Caco-2 (cell line): ENCODE results near the gene PRICKLE1. TPM values are rescaled to one million over a fixed set of nuclear protein-coding genes. Genes with fewer than 3 reads are reported as not detected.

Experiments used
- BruUV-seq: library from RNA; stranded (reverse); fragments of 400-500 nt; replicated peaks from 2 replicates; lab custom pipeline; 2021; lab: Mats Ljungman, UMichigan
- CTCF ChIA-PET: fragments of 300-600 bp; sonication (Branson Sonifier 250); formaldehyde crosslinking; loops from one replicate; lab custom pipeline; 2022; ENCODE audit warnings: antibody characterized with exemption; lab: Charles Lee
- POLR2A ChIA-PET: fragments of 300-600 bp; sonication (Branson Sonifier 250); formaldehyde crosslinking; loops from one replicate; lab custom pipeline; 2022; ENCODE audit warnings: antibody characterized with exemption; lab: Charles Lee
- DNase-seq, 2 experiments: peaks; one replicate each; pipeline versions ENCODE4 v3.0.0 to v3.0.0-alpha.2; 2020 to 2022
- H3K27me3 ChIP-seq: replicated peaks from 2 replicates; pipeline ENCODE4 v1.6.0; 2011; ENCODE audit warnings: low read length; ENCODE audit not compliant: control insufficient read depth, insufficient read depth
- H3K36me3 ChIP-seq: 2 replicates; pipeline ENCODE4 v1.5.1; 2011; ENCODE audit warnings: low read length; ENCODE audit not compliant: control insufficient read depth, insufficient read depth
- H3K4me1 ChIP-seq: fragments of 250-450 bp; sonication (Bioruptor Pico); 2 replicates; pipeline ENCODE4 v1.5.1; 2020; ENCODE audit warnings: mild to moderate bottlenecking
- H3K4me3 ChIP-seq: 2 replicates; pipeline ENCODE4 v1.5.1; 2011; ENCODE audit warnings: low read depth, mild to moderate bottlenecking, control low read depth, low read length
- H3K9me3 ChIP-seq: fragments of 250-450 bp; sonication (Bioruptor Pico); 2 replicates; pipeline ENCODE4 v1.5.1; 2020; ENCODE audit warnings: mild to moderate bottlenecking, moderate library complexity
- H3K27ac Mint-ChIP-seq: one replicate; pipeline ENCODE4 v1.8.0; 2022; ENCODE audit warnings: mixed read lengths; ENCODE audit not compliant: unreplicated experiment
- H3K27me3 Mint-ChIP-seq: one replicate; pipeline ENCODE4 v1.8.0; 2022; ENCODE audit warnings: mixed read lengths; ENCODE audit not compliant: insufficient read depth, unreplicated experiment
- H3K36me3 Mint-ChIP-seq: one replicate; pipeline ENCODE4 v1.8.0; 2022; ENCODE audit warnings: mild to moderate bottlenecking, mixed read lengths; ENCODE audit not compliant: insufficient read depth, unreplicated experiment
- H3K4me1 Mint-ChIP-seq: one replicate; pipeline ENCODE4 v1.8.0; 2022; ENCODE audit warnings: low read depth, mixed read lengths; ENCODE audit not compliant: unreplicated experiment
- H3K4me3 Mint-ChIP-seq: one replicate; pipeline ENCODE4 v1.8.0; 2022; ENCODE audit warnings: mild to moderate bottlenecking, moderate library complexity, mixed read lengths; ENCODE audit not compliant: unreplicated experiment
- H3K9me3 Mint-ChIP-seq: one replicate; pipeline ENCODE4 v1.8.0; 2022; ENCODE audit warnings: mixed read lengths; ENCODE audit not compliant: unreplicated experiment
- CTCF ChIP-seq, 2 experiments: fragments of 200-600 bp in 1 of 2; IDR thresholded peaks; 1 replicate in 1 of 2; 2 replicates in 1 of 2; pipeline versions ENCODE4 v1.5.1 to v1.8.0; 2011 to 2022; ENCODE audit warnings: antibody characterized with exemption in 1 of 2, control low read depth in 1 of 2, inconsistent platforms in 1 of 2, low read depth in 1 of 2, low read length in 1 of 2, mild to moderate bottlenecking in 1 of 2, moderate library complexity in 1 of 2; ENCODE audit not compliant: insufficient read depth in 1 of 2, severe bottlenecking in 1 of 2, unreplicated experiment in 1 of 2
- intact Hi-C: fragments of 100-400 bp; cut with micrococcal nuclease; formaldehyde crosslinking; loops from one replicate; pipeline ENCODE4 v1.10.0; 2022; ENCODE audit not compliant: unreplicated experiment
- total RNA-seq: library from RNA; stranded (reverse); gene quantifications from 2 replicates; pipeline ENCODE4 v1.2.3, GENCODE V29; 2022

The PRICKLE1 gene
- total RNA-seq, 1 experiment from 2014 or later: 4.5 TPM

DNA sequence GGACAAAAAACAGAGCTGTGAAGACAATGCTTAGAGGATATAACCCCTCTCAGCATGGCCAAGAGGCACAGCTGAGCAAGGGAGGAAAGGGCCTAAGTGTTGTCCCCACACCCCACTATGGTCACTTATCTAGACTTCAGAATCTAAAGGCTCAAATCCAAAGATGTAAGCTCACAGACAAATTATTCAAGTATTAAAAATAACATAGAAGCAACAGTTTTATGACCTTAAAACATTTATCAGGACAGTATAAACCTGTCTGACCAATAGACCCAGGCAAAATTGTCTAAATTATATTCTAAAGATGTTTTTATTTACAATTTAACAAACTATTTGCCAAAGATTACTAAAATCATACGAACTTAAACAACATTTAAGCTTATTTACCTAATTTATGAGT lies 28.1 kb upstream of the PRICKLE1 start:
- Mint-ChIP-seq H3K4me3 (no peak overlapping the region), H3K4me1 (no peaks in the 10 kb centered on the region), H3K27ac (no peak overlapping the region), H3K27me3 (no peaks in the 10 kb centered on the region), H3K36me3 (no peaks in the 10 kb centered on the region), H3K9me3 (peaks cover 34% of the 10 kb centered on the region)
- Histone ChIP-seq H3K36me3 (no peaks in the 10 kb centered on the region), H3K4me1 (no peaks in the 10 kb centered on the region), H3K4me3 (no peak overlapping the region), H3K9me3 (peaks cover 19% of the 10 kb centered on the region), H3K27me3 (no peaks in the 10 kb centered on the region)
- POLR2A ChIA-PET: no interaction called here
- no TSS peak for BruUV-seq
- CTCF ChIA-PET: no interaction called here
- no peak for TF ChIP-seq CTCF (IDR thresholded peaks at IDR 0.05; ENCODE audit: insufficient read depth in 1 of 2, low read depth in 1 of 2, low read length in 1 of 2, severe bottlenecking in 1 of 2, unreplicated experiment in 1 of 2)
- no peak for DNase-seq
- intact Hi-C loops: no loop called here

DNA sequence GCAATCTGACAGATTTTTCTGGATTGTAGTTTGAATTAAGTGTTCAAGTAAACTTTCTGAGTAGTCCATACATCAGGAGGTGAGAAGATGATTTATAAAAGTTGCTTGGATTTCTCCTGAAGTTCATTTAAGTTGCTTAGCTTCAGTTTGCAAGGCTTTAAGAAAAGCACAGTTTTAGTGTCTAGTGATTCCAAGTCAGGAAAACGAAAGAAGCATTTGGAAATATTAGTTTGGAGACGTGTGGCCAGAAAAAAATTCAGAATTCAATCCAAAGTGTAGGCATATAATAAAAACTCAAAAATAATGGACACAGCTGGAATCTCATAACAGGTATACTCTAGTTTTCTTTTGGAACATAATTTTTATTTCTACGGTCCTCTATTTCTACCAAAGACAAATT lies 25.5 kb upstream of the PRICKLE1 start:
- ChIA-PET POLR2A (no interaction called here), CTCF (no interaction called here)
- intact Hi-C loops: no loop called here
- peaks cover 26% of the 10 kb centered on the region for H3K9me3 Mint-ChIP-seq
- no peak overlapping the region for H3K27ac Mint-ChIP-seq
- no peak overlapping the region for H3K4me3 Mint-ChIP-seq
- Histone ChIP-seq H3K4me1 (no peaks in the 10 kb centered on the region), H3K9me3 (peaks cover 16% of the 10 kb centered on the region), H3K4me3 (no peak overlapping the region), H3K27me3 (no peaks in the 10 kb centered on the region), H3K36me3 (no peaks in the 10 kb centered on the region)
- H3K36me3 Mint-ChIP-seq: peaks cover 6% of the 10 kb centered on the region
- BruUV-seq: no TSS peak
- no peak for DNase-seq
- TF ChIP-seq CTCF (IDR thresholded peaks at IDR 0.05; ENCODE audit: insufficient read depth in 1 of 2, low read depth in 1 of 2, low read length in 1 of 2, severe bottlenecking in 1 of 2, unreplicated experiment in 1 of 2): no peak
- H3K27me3 Mint-ChIP-seq: no peaks in the 10 kb centered on the region
- H3K4me1 Mint-ChIP-seq: no peaks in the 10 kb centered on the region

DNA sequence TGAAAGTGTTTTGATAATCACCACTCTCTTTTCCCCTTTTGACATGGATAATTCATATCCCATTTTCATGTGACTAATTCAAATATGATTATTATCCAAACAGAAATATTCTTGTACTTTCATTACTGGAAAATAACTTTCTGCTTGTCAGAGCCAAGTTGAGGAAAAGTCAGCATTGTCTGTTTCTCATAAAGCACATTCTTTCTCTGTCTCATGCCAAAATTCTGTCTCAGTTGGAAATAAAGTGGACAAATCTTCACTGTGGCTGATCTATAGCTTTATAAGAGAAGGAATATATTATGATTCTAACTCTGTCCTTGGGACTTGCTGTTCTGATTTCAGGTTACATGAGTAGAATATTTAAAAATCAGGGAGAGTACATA lies 22.7 kb upstream of the PRICKLE1 start:
- Mint-ChIP-seq H3K9me3 (peaks cover 8% of the 10 kb centered on the region), H3K27ac (no peak overlapping the region), H3K36me3 (peaks cover 6% of the 10 kb centered on the region), H3K4me3 (no peak overlapping the region), H3K4me1 (no peaks in the 10 kb centered on the region), H3K27me3 (no peaks in the 10 kb centered on the region)
- Histone ChIP-seq H3K9me3 (peaks cover 7% of the 10 kb centered on the region), H3K36me3 (no peaks in the 10 kb centered on the region), H3K27me3 (no peaks in the 10 kb centered on the region), H3K4me1 (no peaks in the 10 kb centered on the region), H3K4me3 (no peak overlapping the region)
- TF ChIP-seq CTCF (IDR thresholded peaks at IDR 0.05; ENCODE audit: insufficient read depth in 1 of 2, low read depth in 1 of 2, low read length in 1 of 2, severe bottlenecking in 1 of 2, unreplicated experiment in 1 of 2): no peak
- ChIA-PET CTCF (no interaction called here), POLR2A (no interaction called here)
- intact Hi-C loops: no loop called here
- BruUV-seq: no TSS peak
- no peak for DNase-seq
